CD4-positive, alpha-beta T cell treated with Interleukin-2 at 100 ng/mL for 4 hours (primary cell): ENCODE results near the gene BNIP1.

ENCODE experiments used
- DNase-seq: peaks from one replicate; pipeline ENCODE4 v3.0.0-alpha.2; 2020; ENCODE audit warnings: low spot score

The BNIP1 gene

DNA sequence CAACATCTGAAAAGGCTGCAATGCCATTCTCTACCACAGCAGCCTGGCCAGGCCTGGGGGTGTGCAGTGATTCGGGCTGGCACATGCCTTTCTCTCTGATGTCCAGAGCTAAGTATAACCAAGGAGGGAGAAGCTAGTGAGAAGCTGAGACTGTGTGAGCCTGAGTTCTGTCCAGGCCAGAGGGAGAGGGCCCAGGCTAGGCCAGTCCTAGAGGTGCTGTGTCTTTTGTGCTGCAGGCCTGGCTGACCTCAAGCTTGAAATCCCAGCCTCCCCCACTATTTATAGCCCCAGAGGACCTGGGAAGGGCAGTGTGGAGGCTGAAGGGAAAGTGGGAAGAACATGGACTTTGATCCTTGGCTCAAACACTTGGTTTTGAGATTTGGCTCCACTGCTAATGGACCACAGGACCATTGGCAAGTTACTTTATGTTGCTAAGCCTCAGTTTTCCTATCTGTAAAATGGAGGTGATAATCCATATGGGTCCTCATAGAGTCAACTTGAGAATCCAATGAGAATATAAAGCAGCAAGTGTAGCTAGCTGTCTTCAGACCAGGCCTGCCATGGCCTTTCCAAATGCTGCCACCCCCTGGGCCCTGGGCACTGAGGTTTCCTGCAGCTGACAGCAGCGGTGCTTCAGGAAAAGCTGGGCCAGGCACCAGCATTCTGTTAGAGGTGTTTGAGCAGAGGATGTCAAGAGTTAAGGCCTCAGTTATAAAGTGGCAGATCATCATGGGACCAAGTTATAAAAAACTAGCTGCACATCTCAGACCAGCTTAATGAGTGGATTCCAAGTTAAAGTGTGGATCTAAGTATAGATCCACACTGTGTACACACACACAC is 21.1 kb downstream of the BNIP1 start:
- DNase-seq, result no peak

DNA sequence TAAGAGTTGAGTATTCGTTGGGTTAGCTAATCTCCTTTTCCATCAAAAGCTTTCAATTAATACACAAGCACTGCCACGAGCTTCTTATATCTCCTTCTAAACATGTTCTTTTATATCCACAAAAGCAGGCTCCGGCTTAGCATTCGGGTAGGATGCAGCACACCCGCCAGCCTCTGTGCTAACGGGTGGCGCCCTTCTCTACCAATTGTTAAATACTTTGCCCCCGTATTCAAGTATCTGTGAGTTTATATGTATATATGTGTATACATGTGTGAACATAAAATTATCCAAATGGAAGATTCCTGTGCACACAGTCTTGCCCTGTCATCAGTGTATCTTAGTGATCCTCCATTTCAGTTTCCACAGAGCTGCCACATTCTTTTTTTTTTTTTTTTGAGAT is 27.8 kb downstream of the BNIP1 start:
- DNase-seq, result no peak

DNA sequence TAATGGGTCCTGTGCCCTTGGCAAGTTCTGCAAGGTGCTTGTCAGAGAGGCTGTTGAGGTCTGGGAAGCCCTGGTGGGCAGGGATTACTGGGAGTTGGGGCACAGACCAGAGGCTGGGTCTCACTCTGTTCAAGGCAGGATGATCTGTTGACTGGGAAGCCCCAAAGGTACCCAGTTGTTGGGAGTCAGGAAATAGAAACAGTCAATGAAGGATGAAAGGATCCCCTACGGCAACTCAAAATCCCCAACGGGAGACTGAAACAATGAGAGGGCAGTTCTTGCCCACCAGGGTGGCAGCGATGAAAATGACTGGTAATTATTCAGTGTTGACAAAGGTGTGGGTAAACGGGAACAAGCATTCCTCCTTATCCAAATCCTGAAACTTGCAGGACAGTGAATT is 31.2 kb downstream of the BNIP1 start:
- no peak for DNase-seq

DNA sequence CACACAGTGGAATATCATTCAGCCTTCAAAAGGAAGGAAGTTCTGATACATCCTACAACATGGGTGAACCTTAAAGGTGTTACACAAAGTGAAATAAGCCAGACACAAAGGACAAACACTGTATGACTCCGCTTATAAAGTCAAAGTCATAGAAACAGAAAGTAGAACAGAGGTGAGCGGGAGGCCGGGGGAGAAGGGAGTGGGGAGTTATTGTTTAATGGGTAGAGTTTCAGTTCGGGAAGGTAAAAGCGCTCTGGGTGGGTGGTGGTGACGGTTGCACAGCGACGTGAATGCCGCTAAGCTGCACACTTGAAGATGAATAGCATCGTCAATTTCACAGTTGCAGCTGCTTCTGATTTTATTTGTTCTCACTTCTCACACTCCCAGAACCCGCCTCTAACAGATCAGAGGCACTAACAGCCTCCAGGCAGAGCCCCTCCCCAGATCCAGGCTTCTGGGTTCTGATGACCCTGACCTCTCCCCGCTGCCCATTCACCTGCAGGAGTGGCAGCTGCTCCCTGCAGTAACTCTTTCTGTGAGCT is 34.1 kb downstream of the BNIP1 start:
- no peak for DNase-seq

DNA sequence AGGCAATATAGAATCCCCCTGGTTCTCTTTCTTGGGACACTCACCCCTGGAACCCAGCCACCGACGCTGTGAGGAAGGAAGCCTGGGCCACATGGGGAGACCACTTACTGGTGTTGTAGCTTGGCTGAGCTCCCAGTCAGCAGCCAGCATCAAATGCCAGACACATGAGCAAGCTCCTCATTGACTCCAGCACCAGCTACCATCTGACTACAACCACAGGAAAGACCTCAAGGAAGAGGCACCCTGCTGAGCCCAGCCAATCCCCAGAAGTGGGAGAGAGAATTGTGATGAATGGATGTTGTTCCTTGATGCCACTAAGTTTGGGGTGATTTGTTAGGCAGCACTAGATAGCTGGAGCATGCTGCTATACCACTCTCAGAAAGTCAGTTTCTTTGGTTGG is 36.0 kb downstream of the BNIP1 start:
- no peak for DNase-seq

DNA sequence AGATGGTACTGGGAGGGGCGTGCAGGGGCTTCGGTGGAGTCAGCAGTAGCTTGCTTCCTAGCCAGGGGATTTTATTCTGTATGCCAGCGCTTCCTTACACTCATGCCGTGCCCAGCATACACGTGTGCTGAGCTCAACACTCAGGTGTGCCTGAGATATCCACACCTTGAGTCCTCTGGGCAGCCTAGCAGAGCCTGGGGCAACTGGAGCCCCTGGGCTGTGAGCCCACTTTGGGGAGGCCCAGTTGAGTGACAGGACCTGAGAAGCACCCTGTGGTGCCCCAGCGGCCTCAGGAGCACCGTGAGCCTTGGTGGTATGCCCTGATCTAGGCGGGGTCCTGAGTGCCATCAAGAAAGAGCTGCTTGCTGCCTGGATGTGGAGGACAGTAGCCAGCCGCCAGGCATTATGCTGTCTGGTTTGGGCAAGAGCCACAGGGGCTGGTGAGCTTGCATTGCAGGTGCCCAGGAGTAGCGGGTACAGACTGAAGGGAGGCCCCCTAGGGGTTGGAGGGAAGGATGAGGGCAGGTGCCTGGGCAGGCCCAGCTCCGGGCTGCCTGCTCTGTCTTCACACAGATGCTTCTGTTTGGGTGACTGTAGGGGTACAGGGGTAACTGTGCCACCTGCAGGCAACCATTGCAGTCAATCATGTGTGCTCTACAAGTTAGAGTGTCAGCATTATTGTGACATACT is 42.9 kb downstream of the BNIP1 start:
- no peak for DNase-seq

DNA sequence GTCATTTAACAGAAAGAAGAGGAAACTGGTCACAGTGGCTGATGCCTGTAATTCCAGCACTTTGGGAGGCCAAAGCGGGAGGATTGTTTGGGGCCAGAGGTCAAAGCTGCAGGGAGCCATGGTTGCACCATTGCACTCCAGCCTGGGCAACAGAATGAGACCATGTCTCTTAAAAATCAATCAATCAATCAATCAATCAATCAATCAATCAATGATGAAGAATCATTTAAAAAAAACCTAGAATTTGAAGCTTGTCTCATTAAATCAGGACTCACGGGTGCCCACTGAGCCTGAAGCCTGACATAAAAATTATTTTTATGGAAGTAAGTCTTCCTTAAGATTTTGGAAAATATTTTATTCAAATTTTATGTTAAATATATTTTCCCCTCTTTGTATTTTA is 43.9 kb downstream of the BNIP1 start:
- DNase-seq, result no peak

DNA sequence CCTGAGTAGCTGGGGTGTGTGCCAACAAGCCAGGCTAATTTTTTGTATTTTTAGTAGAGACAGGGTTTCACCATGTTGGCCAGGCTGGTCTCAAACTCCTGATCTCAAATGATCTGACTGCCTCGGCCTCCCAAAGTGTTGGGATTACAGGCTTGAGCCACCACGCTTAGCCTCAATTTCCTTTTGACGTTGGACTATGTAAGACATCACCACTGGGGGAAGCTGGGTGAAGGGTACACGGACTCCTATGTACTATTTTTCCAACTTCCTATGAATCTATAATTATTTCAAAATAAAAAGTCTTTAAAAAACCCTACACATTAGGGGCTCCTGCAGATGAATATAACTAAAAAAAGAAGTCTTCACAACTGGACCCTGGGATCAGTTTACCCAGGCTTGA is 46.7 kb downstream of the BNIP1 start:
- DNase-seq, result no peak

DNA sequence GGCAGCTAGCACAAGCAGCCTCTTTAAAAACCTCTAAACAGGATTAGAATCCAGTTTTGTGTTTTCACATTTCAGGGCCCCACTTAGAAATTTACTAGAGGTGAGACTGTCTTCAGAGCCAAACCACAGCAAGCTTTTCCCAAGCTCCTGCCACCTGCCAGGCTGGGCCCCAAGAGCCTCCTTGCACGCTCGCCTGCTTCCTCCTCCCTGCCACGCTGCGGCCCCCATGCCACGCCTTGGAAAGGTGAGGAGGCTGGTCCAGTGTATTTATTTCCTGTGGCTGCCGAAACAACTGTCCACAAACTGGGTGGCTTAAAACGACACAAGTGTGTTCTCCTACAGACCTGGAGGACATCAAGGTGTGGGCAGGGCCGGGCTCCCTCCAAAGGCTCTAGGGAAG is 47.2 kb downstream of the BNIP1 start:
- DNase-seq, result no peak

DNA sequence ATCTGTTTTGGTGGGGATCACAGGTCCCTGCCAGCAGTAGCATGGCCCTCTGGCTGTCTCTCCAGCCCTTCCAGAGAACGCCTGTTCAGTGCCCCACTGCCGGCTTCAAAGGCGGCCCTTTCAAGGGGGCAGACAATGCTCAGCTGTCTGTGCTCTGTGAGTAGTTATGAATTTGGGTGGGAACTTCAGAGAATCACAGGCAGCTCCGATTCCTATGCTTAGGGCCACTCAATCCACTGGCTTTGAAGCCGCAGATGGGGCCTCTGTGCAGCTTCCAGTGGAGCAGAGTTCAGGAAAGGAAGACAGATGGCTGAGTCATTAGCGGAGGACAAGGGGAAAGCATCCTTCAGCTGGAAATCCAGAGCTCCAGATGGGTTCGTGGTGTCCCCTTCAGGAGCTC is 48.2 kb downstream of the BNIP1 start:
- no peak for DNase-seq

DNA sequence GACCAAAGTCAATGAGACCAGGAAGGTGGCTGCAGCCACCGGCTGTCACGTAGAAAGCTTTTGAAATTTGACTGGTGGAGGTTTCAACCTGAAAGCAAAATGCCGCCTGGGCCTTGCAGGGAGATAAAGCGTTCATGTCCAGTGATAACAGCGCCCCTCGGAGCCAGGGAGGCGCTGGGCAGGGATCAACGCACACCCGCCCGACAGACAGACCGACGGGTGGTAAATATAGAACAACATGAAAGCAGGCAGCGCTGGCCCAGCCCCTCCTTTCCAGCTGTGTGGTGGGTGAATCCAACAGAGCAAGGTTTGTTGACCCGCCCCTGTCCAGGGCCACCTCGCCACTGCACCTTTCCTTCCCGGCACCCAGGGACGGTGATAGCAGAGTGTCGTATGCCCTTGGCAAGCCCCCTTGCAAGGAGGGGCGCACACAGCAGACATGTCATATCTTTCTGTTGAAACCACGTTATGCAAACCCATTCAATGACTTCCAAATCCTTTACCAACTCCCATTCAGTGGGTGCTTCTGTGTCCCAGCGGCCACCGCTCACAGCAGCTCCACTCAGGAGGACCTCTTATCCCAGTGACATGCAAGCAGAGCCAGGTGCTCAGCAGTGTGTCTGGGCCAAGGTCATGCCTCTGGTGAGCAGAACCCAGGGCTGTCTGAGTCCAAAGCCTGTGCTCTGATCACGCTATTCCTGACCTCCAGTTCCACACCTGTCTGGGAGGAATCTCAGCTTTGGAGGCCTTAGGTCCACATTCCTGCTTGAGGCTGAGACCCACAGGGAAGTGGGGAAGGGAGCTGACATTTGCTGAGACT is 52.0 kb downstream of the BNIP1 start:
- no peak for DNase-seq

DNA sequence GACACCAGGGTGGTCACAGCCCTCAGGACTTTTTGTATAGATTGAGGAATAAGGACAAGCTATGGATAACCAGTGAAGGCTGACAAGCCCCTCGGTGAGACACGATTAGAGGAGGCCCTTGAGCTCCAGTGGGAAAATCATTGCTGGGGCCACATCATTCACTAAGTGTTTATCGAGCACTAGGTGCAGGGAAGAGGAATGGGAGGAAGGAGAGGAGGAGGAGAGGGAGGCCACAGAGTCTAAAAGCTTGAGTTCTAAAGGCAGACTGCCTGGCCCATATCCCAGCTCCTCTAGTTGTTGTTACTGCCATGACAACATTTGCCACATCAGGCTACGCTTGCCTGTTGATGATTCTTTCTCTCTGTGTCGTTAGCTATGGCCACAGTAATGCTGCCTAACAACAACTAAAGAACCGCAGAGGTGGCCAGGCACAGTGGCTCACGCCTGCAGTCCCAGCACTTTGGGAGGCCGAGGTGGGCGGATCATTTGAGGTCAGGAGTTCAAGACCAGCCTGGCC is 53.1 kb downstream of the BNIP1 start:
- DNase-seq, result no peak

DNA sequence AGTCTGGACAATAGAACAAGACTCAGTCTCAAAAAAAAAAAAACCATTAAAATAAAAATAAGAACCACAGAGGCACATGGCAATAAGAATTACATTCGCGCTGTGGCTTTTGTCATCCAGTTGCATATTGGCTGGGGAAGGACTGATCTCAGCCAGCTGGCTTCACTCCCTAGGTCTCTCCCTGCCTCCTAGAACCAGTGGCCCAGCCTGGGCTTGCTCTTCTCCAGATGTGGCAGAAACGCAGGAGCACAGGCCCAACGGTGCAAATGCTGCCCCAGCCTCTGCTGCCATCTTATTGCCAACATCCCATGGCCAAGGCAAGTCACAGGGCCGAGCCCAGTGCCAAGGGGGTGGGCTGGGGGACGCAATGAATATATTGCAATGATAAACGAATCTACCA is 53.7 kb downstream of the BNIP1 start:
- DNase-seq, result no peak

DNA sequence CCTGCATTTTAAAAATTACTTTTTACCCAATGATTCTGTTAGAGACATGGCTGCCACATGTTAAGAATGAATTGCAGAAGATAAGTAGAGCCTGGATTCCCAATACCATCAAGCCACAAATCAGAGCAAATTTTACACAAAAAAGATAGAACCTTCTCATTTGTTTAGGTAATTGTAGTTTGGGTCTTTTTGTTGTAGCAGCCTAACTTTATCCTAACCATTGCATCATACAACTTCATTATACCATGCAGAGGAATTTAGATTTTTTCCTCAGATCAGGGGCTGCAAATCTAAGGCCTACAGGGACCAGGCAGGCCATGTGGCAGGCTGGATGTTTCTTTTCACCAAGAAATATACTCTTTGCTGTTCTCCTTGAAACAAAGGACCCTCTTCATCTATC is 56.0 kb downstream of the BNIP1 start:
- no peak for DNase-seq

DNA sequence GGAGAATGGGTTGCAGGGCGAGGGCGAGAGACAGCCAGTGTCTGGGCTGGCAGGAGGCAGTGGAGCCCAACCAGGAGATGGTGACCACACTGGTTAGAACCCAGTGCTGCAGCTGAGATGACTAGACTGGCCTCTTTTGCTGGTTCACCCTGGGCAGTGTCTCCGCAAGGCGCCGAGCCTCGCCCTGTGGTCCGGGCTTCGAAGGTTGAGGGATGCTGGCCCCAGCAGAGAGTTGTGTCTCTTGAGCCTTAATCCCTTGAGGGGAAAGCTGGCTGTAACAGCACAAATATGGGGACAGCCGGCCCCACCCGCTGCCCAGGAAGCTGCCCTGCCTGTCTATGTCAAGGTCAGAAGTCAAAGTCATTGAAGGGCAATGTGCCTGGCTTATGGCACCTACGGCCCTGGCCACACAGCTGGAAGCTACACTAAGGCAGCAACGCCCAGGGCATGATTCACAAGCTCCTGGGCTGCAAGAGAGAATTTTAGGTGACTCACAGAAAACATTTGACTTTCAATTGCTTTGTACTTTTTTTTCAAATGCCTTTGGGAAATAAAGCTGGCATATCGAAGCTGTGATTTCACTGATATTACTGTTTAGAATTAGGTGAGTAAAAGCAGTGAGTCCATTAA is 57.4 kb downstream of the BNIP1 start:
- no peak for DNase-seq

DNA sequence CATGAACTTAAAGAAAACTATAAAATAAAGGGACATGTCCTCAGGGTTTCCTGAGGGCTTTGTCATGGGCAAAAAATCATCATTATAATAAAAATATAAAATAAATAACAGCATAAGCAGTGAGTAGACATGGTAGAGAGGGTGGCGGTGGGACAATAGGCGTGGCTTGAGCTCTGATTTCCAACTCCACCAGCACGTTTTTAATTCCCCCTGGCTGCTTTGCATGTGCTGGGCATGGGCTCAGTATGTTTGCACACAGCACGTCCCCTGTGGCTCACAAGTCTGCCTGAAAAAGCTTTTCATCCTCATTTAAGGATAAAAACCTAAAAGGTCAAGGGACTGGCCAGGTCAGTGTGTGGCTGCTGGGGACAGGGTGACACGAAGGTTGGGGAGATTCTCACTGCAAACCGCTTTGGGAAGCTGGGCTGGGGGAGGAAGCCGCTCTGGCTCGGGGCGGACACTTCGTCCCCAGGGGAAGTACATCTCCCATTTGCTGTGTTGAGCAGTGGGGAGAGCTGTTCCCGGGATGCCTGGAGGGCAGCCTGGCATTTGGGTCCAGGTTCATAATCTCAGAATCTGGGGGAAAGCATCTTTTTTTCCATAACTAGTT is 58.0 kb downstream of the BNIP1 start:
- DNase-seq, result no peak

DNA sequence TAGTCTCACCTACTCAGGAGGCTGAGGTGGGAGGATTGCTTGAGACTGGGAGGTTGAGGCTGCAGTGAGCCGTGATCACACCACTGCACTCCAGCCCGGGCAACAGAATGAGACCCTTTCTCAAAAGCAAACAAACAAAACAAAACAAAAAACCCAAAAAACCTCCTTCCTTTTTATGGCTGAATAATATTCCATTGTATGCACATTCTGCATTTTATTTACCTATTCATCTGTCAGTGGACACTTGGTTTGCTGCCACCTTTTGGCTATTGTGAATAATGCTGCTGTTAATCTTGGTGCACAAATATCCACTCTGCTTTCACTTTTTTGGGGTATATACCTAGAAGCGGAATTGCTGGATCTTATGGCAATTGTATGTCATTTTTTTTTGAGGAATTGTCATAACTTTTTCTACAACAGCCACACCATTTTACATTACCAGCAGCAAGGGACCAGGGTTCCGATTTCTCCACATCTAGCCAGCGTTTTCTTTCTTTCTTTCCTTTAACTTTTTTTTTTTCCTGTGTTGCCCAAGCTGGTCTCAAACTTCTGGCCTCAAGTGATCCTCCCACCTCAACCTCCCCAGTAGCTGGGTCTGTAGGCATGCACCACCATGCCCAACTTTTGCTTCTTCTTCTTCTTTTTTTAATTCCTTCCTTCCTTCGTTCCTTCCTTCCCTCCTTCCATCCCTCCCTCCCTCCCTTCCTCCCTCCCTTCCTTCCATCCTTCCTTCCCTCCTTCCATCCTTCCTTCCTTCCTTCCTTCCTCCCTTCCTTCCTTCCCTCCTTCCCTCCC is 60.1 kb downstream of the BNIP1 start:
- peak; percentile 44 for DNase-seq

DNA sequence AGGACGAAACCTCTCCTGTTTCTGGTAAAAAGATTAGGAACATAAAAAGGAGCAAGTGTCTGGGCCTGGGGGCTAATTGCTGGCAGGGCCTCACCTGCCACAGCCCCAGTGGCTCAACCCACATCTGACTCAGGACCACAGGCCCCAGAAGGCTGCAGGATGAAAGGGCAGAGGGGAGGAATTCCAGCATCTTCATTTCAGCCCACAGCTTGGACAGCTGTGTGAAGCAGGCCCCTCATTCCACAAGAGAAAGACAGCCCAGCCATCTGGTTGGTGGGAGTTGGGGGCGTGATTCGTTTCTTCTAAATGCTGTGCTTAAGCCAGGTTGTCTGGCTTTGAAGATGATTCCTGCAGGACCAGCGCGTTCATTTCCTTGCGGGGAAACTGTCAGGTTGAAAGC is 61.6 kb downstream of the BNIP1 start:
- no peak for DNase-seq

DNA sequence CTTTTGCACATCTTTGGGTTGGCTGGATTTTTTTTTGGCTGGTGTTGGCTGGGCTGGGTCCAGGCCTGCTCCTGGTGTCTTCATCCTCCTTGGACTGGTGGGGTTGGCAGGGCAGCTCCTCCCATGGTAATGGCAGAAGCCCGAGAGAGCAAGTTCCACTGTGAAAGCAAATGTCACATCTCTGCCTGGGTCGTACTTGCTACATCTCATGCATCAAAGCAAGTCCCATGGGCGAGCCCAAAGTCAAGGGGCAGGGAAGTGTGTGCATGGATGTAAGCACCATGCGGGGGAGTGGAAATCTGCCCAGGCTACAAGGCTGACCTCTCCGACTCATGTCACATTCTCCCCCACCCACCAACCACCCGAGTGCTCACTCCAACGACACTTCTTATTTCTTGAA is 64.0 kb downstream of the BNIP1 start:
- DNase-seq, result no peak

DNA sequence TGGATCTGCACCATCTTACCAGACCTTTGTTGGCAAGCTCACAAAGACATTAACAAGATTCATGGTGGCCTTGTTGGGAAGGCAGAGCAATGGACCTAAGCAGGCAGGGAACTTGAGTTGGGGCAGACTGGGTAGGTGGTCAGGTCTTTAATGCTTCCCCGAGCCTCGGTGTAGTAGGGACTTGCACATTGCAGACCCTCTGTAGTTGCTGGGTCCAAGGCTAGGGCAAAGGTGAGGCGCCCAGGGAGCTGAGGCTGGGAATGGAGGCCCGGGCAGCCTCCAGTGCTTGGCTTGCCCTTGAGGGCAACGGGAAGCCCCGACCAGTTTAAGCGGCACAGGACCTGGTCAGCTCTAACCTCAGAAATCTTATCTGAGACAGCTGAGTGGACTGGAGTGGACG is 66.5 kb downstream of the BNIP1 start:
- DNase-seq, result no peak

DNA sequence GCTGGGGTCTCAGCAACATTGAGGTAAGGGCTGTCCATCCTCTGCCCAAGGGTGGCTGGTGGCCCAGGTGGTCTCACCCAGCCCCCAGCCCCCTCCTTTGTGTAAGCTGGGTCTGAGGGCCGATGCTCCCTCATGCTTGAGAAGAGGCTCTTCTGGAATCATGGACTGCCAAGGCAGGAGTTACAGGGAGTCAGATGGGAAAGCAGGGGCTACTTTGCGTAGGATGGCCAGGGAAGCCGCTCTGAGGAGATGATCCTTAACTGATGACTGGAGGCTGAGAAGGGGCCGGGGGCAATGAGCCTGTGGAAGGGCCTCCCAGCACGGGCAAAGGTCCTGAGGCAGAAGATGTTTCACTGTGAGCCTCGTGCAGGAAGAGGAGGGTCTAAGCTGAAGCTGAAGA is 67.0 kb downstream of the BNIP1 start:
- no peak for DNase-seq
